ES-I3 (cell line): ENCODE results near the gene ATG10.
"Not testable (repeated sequence)": the region's sequence is repeated elsewhere in the genome, so short reads cannot be mapped to it uniquely, and the experiment has no call there.

ENCODE experiments used
- H3K36me3 ChIP-seq: 2 replicates; pipeline ENCODE4 v1.6.1; 2013; ENCODE audit warnings: mild to moderate bottlenecking, low read length, control low read depth, moderate library complexity; ENCODE audit not compliant: insufficient read depth
- H3K4me1 ChIP-seq: 2 replicates; pipeline ENCODE4 v1.6.1; 2013; ENCODE audit warnings: mild to moderate bottlenecking, control low read depth, low read length; ENCODE audit not compliant: insufficient read depth
- H3K9ac ChIP-seq: 2 replicates; pipeline ENCODE4 v1.6.1; 2013; ENCODE audit warnings: low read depth, mild to moderate bottlenecking, low read length, moderate library complexity
- H3K9me3 ChIP-seq: 2 replicates; pipeline ENCODE4 v1.6.1; 2013; ENCODE audit warnings: mild to moderate bottlenecking, low read length, moderate library complexity; ENCODE audit not compliant: control insufficient read depth, insufficient read depth

The ATG10 gene

DNA sequence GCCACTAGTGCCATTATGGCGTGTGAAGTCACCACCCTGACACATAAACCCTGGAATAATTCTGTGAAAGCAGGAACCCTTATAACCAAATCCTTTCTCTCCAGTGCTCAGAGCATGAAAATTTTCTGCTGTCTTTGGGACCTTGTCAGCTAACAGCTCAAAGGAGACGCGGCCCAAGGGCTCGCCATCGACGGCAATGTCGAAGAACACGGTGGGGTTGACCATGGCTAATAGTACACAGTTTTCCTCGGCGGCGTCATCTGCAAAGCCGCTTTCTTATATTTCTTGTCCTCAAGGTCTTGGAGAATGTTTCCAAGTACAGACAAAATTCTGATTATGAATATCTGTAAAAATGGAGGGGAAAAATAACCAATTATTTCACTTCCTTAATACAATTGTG is 38.0 kb downstream of the ATG10 start:
- H3K4me1 ChIP-seq, H3K9me3 ChIP-seq, H3K36me3 ChIP-seq, H3K9ac ChIP-seq: not testable (repeated sequence)

DNA sequence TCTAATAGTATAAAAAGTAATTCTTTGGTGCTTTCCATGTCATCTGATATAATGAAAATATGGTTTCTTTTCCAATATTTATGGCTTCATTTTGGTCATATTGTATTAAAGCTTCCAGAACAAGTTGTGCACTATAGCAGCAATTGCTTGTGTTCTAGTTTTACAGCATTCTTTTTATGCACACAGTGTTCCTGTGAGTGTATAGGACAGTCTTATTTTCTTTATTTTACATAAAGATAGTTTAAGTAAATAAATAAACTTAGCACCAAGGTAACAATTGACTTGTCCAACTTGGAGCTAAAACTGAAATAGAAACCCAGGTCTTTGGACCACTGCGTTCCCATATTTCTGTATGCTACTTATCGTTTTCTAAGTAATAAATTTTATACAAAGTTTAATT is 38.9 kb downstream of the ATG10 start:
- Histone ChIP-seq H3K36me3 (no peaks in the 10 kb centered on the region), H3K9me3 (no peaks in the 10 kb centered on the region), H3K4me1 (no peaks in the 10 kb centered on the region), H3K9ac (no peak overlapping the region)

- Histone ChIP-seq H3K9me3 (no peaks in the 10 kb centered on the region), H3K4me1 (no peaks in the 10 kb centered on the region), H3K9ac (no peak overlapping the region), H3K36me3 (no peaks in the 10 kb centered on the region)
Measured at GRCh38 chr5:82011761-82012160, 39.9 kb downstream of the ATG10 start.

DNA sequence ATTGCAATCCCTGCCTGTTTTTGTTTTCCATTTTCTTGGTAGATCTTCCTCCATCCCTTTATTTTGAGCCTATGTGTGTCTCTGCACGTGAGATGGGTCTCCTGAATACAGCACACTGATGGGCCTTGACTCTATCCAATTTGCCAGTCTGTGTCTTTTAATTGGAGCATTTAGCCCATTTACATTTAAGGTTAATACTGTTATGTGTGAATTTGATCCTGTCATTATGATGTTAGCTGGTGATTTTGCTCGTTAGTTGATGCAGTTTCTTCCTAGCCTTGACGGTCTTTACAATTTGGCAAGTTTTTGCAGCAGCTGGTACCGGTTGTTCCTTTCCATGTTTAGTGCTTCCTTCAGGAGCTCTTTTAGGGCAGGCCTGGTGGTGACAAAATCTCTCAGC is 42.8 kb downstream of the ATG10 start:
- H3K9ac ChIP-seq, H3K36me3 ChIP-seq, H3K4me1 ChIP-seq, H3K9me3 ChIP-seq: not testable (repeated sequence)

DNA sequence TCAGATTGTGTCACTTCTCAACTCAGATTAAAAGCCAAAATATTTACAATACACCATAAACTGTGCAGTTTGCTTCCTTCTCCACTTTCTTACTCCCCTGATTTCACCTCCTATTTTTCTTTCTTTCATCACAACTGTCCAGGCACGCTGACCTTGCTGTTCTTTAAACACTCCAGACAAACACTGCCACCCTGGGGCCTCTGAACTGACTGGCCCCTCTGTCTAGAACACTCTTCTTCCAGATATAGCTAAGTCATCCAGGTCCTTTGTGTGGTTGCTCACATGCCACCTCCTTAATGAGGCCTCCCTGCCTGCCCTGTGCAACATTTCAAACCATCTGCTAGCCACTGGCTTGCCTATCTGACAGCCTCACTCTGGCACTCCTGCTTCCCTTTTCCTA is 46.6 kb downstream of the ATG10 start:
- Histone ChIP-seq H3K4me1 (peaks cover 9% of the 10 kb centered on the region; the same call in 1 of the 2 replicates), H3K36me3 (no peaks in the 10 kb centered on the region), H3K9me3 (no peaks in the 10 kb centered on the region), H3K9ac (no peak overlapping the region)

- Histone ChIP-seq H3K9me3 (no peaks in the 10 kb centered on the region), H3K9ac (no peak overlapping the region), H3K36me3 (no peaks in the 10 kb centered on the region)
Measured at GRCh38 chr5:82019342-82020138, 47.7 kb downstream of the ATG10 start.

GRCh38 chr5:82022499-82022898 is 50.7 kb downstream of the ATG10 start:
- no peak overlapping the region for H3K9ac ChIP-seq
- H3K4me1 ChIP-seq, result peaks cover 19% of the 10 kb centered on the region; the same call in 1 of the 2 replicates
- no peaks in the 10 kb centered on the region for H3K36me3 ChIP-seq
- H3K9me3 ChIP-seq, result no peaks in the 10 kb centered on the region

More at GRCh38 chr5:82019342-82020138, 47.7 kb downstream of the ATG10 start:
- H3K4me1 ChIP-seq, result peaks cover 19% of the 10 kb centered on the region; the same call in 1 of the 2 replicates

GRCh38 chr5:82023644-82024043 is 51.8 kb downstream of the ATG10 start:
- Histone ChIP-seq H3K4me1 (peaks cover 19% of the 10 kb centered on the region; the same call in 1 of the 2 replicates), H3K9me3 (no peaks in the 10 kb centered on the region), H3K36me3 (no peaks in the 10 kb centered on the region), H3K9ac (no peak overlapping the region)

DNA sequence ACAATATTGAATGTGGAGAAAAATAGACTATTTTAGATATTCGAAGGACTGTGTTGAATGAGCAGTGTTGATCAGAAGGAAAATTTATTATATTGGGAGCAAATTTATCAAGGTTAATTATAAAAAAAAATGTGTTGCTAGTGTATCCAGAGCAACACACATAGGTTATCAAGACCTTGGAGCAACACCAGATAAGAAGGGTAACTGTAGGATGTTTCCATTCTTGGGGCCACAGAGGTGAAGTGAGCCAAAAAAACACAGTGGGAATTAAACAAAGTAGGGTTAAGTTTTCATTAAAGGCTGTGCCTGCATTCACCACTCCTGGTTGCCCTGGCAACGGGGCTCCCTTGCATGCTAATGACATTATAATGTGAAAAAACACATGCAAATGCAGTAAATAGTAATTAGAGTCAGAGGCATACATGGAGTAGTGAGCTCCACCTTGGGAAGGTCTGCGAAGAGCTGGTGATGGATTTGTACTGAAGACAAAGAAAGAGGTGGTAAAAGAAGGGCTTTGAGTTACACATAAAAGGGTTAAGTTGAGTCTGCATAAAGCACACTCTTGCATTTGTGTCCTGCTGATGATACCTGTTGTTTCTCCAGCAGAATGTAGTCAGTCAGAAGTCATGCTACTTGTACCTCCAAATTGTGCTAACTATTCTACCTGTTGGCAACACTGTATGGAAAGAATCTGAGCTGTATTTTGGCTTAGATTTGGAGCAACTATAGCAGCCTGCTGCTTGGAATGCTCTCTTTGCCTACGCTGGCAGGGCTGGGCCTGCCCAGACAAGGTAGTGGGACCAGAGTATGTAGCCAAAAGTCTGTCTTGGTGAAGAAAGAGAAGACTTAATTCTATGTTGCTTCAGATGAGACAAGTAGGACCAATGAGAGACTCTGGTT is 59.6 kb downstream of the ATG10 start:
- H3K36me3 ChIP-seq, result no peaks in the 10 kb centered on the region
- no peaks in the 10 kb centered on the region for H3K9me3 ChIP-seq
- no peak overlapping the region for H3K9ac ChIP-seq
- H3K4me1 ChIP-seq, result peaks cover 9% of the 10 kb centered on the region

- H3K9me3 ChIP-seq, result peaks cover 22% of the 10 kb centered on the region
- H3K9ac ChIP-seq, H3K36me3 ChIP-seq, H3K4me1 ChIP-seq: not testable (repeated sequence)
Measured at GRCh38 chr5:82042894-82043293, 71.1 kb downstream of the ATG10 start.

DNA sequence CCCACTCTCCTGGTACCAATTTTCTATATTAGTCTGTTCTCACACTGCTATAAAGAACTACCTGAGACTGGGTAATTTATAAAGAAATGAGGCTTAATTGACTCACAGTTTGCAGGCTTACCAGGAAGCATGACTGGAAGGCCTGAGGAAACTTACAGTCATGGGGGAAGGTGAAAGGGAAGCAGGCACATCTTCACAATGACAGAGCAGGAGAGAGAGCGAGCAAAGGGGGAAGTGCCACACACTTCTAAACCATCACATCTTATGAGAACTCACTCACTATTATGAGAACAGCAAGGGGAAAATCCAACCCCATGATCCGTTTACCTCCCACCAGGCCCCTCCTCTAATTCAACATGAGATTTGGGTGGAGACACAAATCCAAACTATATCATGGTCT is 72.2 kb downstream of the ATG10 start:
- Histone ChIP-seq H3K36me3 (no peaks in the 10 kb centered on the region; the same call in 1 of the 2 replicates), H3K4me1 (no peaks in the 10 kb centered on the region), H3K9ac (no peak overlapping the region), H3K9me3 (peaks cover 22% of the 10 kb centered on the region)

DNA sequence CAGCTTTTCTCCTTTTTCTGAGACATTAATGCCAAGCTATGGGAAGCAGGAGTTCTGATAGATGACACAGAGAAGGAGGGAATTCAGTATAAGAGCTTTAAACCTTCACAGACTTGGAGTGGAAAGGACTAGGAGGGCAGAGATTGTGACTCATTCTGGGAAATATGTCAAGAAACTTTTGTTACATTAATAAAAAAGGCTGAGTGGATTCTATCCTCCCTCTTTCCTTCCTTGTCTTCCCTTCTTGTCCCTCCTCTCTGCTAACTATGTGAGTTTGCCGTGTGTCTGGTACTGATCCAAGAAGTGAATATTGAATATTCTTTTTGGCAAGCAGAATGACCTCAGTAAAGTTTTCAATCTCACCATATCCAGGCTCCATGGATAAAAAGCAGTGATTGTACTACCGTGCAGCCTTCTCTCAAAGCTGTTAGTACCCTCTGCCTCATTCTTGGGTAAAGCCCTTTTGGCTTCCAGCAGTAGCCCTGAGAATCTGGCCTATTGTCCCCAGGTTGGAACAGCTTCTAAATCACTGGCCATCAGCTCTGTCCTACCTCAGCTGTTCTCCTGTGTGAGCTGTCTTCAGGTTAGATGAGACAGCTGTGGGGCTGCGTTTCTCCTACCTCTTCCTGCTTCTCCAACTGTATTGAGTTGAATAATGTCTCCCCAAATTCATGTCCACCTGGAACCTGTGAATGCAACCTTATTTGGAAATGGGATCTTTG is 73.9 kb downstream of the ATG10 start:
- no peaks in the 10 kb centered on the region; the same call in 1 of the 2 replicates for H3K36me3 ChIP-seq
- H3K9me3 ChIP-seq, result peaks cover 22% of the 10 kb centered on the region
- no peaks in the 10 kb centered on the region for H3K4me1 ChIP-seq
- H3K9ac ChIP-seq, result no peak overlapping the region

DNA sequence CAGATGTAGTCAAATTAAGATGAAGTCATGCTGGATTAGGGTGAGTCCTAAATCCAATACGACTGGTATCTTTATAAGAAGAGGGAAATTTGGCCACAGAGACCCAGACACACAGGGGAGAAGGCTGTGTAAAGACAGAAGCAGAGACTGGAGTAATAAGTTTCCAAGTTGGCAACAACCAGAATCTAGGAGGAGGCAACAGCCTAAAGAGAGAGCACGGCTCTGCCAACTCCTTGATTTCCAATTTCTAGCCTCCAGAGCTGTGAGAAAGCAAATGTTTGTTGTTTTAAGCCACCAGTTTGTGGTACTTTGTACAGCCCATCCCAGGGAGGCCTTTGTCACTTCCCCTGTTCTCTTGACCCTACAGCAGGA is 74.4 kb downstream of the ATG10 start:
- Histone ChIP-seq H3K36me3 (no peaks in the 10 kb centered on the region; the same call in 1 of the 2 replicates), H3K9me3 (peaks cover 22% of the 10 kb centered on the region), H3K9ac (no peak overlapping the region), H3K4me1 (no peaks in the 10 kb centered on the region)

- Histone ChIP-seq H3K9me3 (peaks cover 2% of the 10 kb centered on the region; the same call in 1 of the 2 replicates), H3K36me3 (no peaks in the 10 kb centered on the region), H3K4me1 (0 out of 2 replicates have a peak, but pooled peaks cover 6% of the 10 kb centered on the region), H3K9ac (no peak overlapping the region)
Measured at GRCh38 chr5:82050955-82051354, 79.1 kb downstream of the ATG10 start.
